HCT116 (cell line): ENCODE measurements around the gene FAM53B.

Source experiments
- POLR2A ChIP-seq: IDR thresholded peaks from 2 replicates; pipeline ENCODE4 v1.7.0; 2011; ENCODE audit warnings: borderline replicate concordance; ENCODE audit not compliant: insufficient read depth, insufficient read length; ENCODE audit errors: extremely low read depth
- RAD21 ChIP-seq: IDR thresholded peaks from 2 replicates; pipeline ENCODE4 v1.6.1; 2012; ENCODE audit warnings: low read depth, mild to moderate bottlenecking

- no peak for TF ChIP-seq RAD21
- no peak for TF ChIP-seq POLR2A
Measured at GRCh38 chr10:124700293-124701037, 43.7 kb downstream of the FAM53B start.
